Inferior parietal cortex (tissue), 1 donor: ENCODE data around the gene GABRR3.

Experiments used
- DNase-seq: peaks from one replicate; pipeline ENCODE4 v3.0.0-alpha.2; 2016; ENCODE audit errors: extremely low spot score

The GABRR3 gene

GRCh38 chr3:97957617-97958311, 77.4 kb downstream of the GABRR3 start:
- DNase-seq: no peak

GRCh38 chr3:97956051-97956450, 79.1 kb downstream of the GABRR3 start:
- no peak for DNase-seq

GRCh38 chr3:97954228-97954827, 80.8 kb downstream of the GABRR3 start:
- DNase-seq: no peak

GRCh38 chr3:97952872-97953271, 82.2 kb downstream of the GABRR3 start:
- DNase-seq: no peak

GRCh38 chr3:97952280-97952679, 82.8 kb downstream of the GABRR3 start:
- no peak for DNase-seq

GRCh38 chr3:97950360-97950759, 84.8 kb downstream of the GABRR3 start:
- DNase-seq: no peak

- DNase-seq: no peak
Observed at GRCh38 chr3:97949743-97950142, 85.4 kb downstream of the GABRR3 start.

GRCh38 chr3:97949110-97949485, 86.0 kb downstream of the GABRR3 start:
- no peak for DNase-seq

- no peak for DNase-seq
Observed at GRCh38 chr3:97948351-97949109, 86.6 kb downstream of the GABRR3 start.

- no peak for DNase-seq
Observed at GRCh38 chr3:97942801-97943546, 92.1 kb downstream of the GABRR3 start.

- no peak for DNase-seq
Observed at GRCh38 chr3:97940034-97940433, 95.1 kb downstream of the GABRR3 start.

GRCh38 chr3:97939401-97939800, 95.7 kb downstream of the GABRR3 start:
- DNase-seq: no peak

GRCh38 chr3:97938444-97938843, 96.7 kb downstream of the GABRR3 start:
- no peak for DNase-seq

- DNase-seq: no peak
Observed at GRCh38 chr3:97937205-97937604, 97.9 kb downstream of the GABRR3 start.

GRCh38 chr3:97935842-97936241, 99.3 kb downstream of the GABRR3 start:
- no peak for DNase-seq
